EL (cell line): ENCODE results near the gene CLEC4D.
"Not testable (repeated sequence)": the region's sequence is repeated elsewhere in the genome, so short reads cannot be mapped to it uniquely, and the experiment has no call there.

Source experiments
- DNase-seq: peaks from one replicate; pipeline ENCODE4 v3.0.0-alpha.2; 2016

Gene CLEC4D

DNA sequence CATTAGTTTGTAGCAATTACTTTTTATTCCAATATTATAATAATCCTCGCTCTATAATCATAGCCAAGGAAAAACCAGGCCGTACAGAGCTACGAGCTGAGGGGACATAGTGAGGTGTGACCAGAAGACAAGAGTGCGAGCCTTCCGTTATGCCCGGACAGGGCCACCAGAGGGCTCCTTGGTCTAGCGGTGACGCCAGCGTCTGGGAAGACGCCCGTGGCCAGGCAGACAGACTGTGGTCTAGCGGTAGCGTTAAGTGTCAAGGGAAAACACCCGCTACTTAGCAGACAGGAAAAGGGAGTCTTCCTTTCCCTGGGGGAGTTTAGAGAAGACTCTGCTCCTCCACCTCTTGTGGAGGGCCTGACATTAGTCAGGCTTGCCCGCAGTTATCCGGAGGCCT, 24.5 kb downstream of the CLEC4D start:
- not testable (repeated sequence) for DNase-seq

DNA sequence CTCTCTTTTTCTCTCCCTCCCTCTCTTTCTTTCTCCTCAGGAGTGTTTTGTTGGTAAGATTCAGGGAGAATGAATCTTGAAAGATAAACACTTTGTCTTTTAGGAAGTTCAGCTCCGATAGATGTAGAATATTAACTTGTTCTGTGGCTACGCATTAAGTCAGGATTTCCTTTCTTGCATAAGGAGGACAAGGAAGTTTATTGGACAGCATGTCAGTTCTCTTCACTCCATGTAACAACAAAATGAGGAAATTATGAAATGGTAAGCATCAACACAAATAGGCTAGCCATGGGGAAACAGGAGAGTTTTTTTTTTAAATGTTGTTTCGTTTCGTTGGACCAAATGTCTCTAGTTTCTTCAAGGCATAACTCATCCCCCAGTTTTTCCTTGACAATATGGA, 27.5 kb downstream of the CLEC4D start, which contains the start of gene CLEC4E:
Gene CLEC4E (minus strand): TSS at position 75 of the 400 bp plus-strand sequence. CDS start 108 bp downstream, outside the sequence.
- not testable (repeated sequence) for DNase-seq

DNA sequence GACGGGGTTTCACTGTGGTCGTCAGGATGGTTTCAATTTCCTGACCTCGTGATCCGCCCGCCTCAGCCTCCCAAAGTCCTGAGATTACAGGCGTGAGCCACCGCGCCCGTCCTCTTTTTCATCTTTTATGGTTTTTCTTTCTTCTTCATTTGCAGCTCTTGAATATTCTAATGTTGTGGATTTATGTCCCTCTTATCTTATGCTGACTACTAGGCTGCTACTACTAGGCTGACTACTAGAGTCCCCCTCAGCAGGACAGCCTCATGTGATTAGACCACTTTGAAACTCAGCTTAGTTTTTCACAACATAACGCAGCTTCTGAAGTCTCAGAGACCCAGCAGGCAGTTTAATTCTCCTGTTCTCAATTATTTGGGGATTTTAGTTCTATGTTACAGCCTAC, 28.3 kb downstream of the CLEC4D start:
- no peak for DNase-seq

DNA sequence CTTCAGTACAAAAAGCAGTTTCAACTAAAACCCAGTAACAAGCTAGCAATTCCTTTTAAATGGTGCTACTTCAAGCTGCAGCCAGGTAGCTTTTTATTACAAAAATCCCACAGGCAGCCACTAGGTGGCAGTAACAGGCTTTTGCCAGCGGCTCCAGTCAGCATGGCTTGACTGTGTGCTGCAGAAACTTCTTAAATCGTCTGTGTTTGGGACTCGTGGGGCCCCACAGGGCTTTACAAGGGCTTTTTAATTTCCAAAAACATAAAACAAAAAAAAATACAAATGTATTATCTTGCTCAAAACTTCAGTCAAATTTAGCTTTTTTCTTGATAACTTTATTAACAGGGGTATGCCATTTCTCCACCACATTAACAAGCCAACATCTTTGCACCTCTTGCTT, 31.0 kb downstream of the CLEC4D start:
- peak; percentile 44 for DNase-seq

- no peak for DNase-seq
These were observed 33.3 kb downstream of the CLEC4D start for GRCh38 chr12:8546591-8546990.

- no peak for DNase-seq
These were observed 34.3 kb downstream of the CLEC4D start for GRCh38 chr12:8547645-8548044.

- no peak for DNase-seq
These were observed 34.9 kb downstream of the CLEC4D start for GRCh38 chr12:8548192-8548591.

DNA sequence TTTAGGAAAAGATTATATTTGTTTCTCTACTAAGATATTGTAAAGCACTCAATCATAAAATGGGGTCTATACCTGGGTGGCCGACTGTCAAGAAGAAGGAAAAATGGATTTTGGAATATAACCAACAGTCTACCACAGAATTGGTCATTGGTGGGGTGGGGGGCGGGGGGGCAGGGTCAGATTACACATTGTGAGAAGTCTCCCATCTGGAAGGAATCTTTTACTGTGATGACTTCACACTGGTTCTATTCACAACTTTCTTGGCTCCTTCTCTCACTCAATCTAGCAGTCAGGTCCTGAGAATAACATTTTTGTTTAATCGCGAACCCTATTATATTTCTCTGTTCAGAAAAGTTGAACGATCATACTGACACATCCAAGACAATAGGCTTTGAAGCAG, 36.1 kb downstream of the CLEC4D start:
- no peak for DNase-seq

- DNase-seq, result no peak
These were observed 39.9 kb downstream of the CLEC4D start for GRCh38 chr12:8553088-8553627.

- DNase-seq, result peak; percentile 39
These were observed 41.3 kb downstream of the CLEC4D start for GRCh38 chr12:8554451-8555195.

DNA sequence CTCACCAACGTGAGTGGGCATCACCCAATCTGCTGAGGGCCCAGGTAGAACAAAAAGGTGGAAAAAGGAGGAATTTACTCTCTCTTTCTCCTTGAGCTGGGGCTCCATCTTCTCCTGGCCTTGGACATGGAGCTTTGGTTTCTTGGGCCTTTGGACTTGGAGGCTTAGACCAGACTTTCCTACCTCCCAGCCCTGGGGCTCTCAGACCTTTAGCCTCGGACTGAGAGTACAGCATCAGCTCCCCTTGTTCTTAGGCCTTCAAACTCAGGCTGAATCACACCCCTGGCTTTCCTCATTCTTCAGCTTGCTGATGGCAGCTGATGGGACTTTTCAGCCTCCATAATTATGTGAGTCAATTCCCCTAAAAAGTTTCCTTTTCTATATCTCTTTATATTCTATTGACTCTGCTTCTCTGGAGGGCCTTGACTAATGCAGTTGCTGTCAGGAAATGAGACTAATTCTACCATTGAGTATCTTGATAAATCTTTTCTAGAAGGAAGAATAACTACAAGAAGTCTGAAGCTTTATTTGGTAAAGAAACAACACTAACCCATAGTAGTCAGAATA, 43.3 kb downstream of the CLEC4D start:
- no peak for DNase-seq

GRCh38 chr12:8559676-8560075, 46.4 kb downstream of the CLEC4D start:
- no peak for DNase-seq

GRCh38 chr12:8561011-8561410, 47.7 kb downstream of the CLEC4D start:
- DNase-seq, result no peak

GRCh38 chr12:8562310-8562709, 49.0 kb downstream of the CLEC4D start:
- no peak for DNase-seq

- no peak for DNase-seq
These were observed 50.1 kb downstream of the CLEC4D start for GRCh38 chr12:8563356-8563755.

GRCh38 chr12:8564656-8565055, 51.4 kb downstream of the CLEC4D start:
- DNase-seq, result no peak

- DNase-seq, result not testable (repeated sequence)
These were observed 52.7 kb downstream of the CLEC4D start for GRCh38 chr12:8566052-8566451.

GRCh38 chr12:8566525-8566924, 53.2 kb downstream of the CLEC4D start:
- DNase-seq, result no peak
